Measurements from ENCODE around the gene KLK8.

DNA sequence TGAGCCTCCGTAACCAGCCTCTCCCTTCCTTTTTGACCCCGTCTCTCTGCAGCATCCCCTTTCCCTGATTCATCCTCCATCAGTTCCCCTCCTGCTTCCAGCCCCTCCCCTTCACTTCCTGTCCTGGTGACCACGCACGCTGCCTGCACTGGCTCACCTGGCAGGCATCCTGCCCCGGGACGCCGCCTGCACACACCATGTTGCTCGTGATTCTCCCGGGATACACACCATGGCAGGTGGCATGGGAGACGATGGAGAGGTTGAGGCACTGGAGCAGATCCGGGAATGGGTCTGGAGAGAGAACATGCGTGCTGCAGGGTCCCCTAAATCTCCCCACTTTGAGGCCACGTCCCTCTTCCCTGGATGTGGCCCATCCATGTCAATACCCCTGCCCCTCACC lies 29.2 kb upstream of the KLK8 start:
- TF ChIP-seq JUNB (CRISPR knock-in tag; IDR thresholded peaks at IDR 0.05; ENCODE audit: borderline replicate concordance) (no peak), SP140L (CRISPR knock-in tag; IDR thresholded peaks at IDR 0.05; ENCODE audit: borderline replicate concordance) (no peak), ZNF609 (CRISPR knock-in tag; IDR thresholded peaks at IDR 0.05; ENCODE audit: borderline replicate concordance) (no peak), MEF2D (CRISPR knock-in tag; IDR thresholded peaks at IDR 0.05) (no peak), ZNF138 (CRISPR knock-in tag; IDR thresholded peaks at IDR 0.05; ENCODE audit: low read depth) (no peak), MAX (IDR thresholded peaks at IDR 0.05) (no peak), ZNF44 (CRISPR knock-in tag; IDR thresholded peaks at IDR 0.05) (no peak), NR2F6 (IDR thresholded peaks at IDR 0.05) (no peak), NR2F6 (CRISPR knock-in tag; IDR thresholded peaks at IDR 0.05) (no peak), NFE2 (CRISPR knock-in tag; IDR thresholded peaks at IDR 0.05) (no peak), PHF21A (CRISPR knock-in tag; IDR thresholded peaks at IDR 0.05) (no peak)

All from HepG2 (cell line).